Transverse colon (tissue), 4 donors: ENCODE measurements around the gene LAMTOR3.
"Not testable (repeated sequence)": the region's sequence is repeated elsewhere in the genome, so short reads cannot be mapped to it uniquely, and the experiment has no call there.

Experiments
- EP300 ChIP-seq: sonication (generic); formaldehyde crosslinking; IDR thresholded peaks from one replicate; pipeline ENCODE4 v1.6.1; 2017; ENCODE audit warnings: antibody characterized with exemption, low read depth
- POLR2A ChIP-seq: fragments of 450-650 bp; IDR thresholded peaks from one replicate; pipeline ENCODE4 v1.6.1; 2016; ENCODE audit warnings: antibody characterized with exemption, mild to moderate bottlenecking, moderate library complexity
- POLR2AphosphoS5 ChIP-seq, 3 donors: sonication (generic); formaldehyde crosslinking; IDR thresholded peaks; one replicate each; pipeline ENCODE4 v1.6.1; 2016; ENCODE audit warnings: antibody characterized with exemption in 3 of 3
- TF ChIP-seq, protein P1 (sequence below), 5 experiments: fragments of 200-600 bp in 3 of 5; fragments of 450-650 bp in 2 of 5; sonication (generic) in 3 of 5; IDR thresholded peaks; 1 replicate in 2 of 5; 2 replicates in 3 of 5; pipeline ENCODE4 v1.5.1; 2016 to 2017; ENCODE audit warnings: antibody characterized with exemption in 5 of 5, inconsistent platforms in 3 of 5, mild to moderate bottlenecking in 2 of 5, moderate library complexity in 1 of 5

- TF ChIP-seq, protein P1, sequence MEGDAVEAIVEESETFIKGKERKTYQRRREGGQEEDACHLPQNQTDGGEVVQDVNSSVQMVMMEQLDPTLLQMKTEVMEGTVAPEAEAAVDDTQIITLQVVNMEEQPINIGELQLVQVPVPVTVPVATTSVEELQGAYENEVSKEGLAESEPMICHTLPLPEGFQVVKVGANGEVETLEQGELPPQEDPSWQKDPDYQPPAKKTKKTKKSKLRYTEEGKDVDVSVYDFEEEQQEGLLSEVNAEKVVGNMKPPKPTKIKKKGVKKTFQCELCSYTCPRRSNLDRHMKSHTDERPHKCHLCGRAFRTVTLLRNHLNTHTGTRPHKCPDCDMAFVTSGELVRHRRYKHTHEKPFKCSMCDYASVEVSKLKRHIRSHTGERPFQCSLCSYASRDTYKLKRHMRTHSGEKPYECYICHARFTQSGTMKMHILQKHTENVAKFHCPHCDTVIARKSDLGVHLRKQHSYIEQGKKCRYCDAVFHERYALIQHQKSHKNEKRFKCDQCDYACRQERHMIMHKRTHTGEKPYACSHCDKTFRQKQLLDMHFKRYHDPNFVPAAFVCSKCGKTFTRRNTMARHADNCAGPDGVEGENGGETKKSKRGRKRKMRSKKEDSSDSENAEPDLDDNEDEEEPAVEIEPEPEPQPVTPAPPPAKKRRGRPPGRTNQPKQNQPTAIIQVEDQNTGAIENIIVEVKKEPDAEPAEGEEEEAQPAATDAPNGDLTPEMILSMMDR (IDR thresholded peaks at IDR 0.05) = not testable (repeated sequence)
- TF ChIP-seq POLR2A; POLR2AphosphoS5 (IDR thresholded peaks at IDR 0.05); EP300: not testable (repeated sequence)
Measured at GRCh38 chr4:99830051-99830450, 64.2 kb downstream of the LAMTOR3 start.
